Neuronal stem cell (in vitro differentiated cells): ENCODE results near the gene CDC42EP4.

ENCODE experiments used
- DNase-seq: peaks from one replicate; pipeline ENCODE4 v3.0.0-alpha.2; 2013; ENCODE audit warnings: low spot score
- H2AFZ ChIP-seq: one replicate; pipeline ENCODE4 v1.6.1; 2013; ENCODE audit warnings: mild to moderate bottlenecking, low read length, inconsistent platforms
- H2AK5ac ChIP-seq: 2 replicates; pipeline ENCODE4 v1.6.1; 2013; ENCODE audit warnings: low read depth, mild to moderate bottlenecking, inconsistent platforms, low read length, moderate library complexity, mixed read lengths
- H2BK120ac ChIP-seq: 2 replicates; pipeline ENCODE4 v1.6.1; 2013; ENCODE audit warnings: low read depth, mild to moderate bottlenecking, inconsistent platforms, low read length, moderate library complexity, mixed read lengths
- H2BK12ac ChIP-seq: one replicate; pipeline ENCODE4 v1.6.1; 2013; ENCODE audit warnings: low read length, inconsistent platforms
- H2BK15ac ChIP-seq: 2 replicates; pipeline ENCODE4 v1.6.1; 2013; ENCODE audit warnings: mild to moderate bottlenecking, low read length, inconsistent platforms, mixed read lengths
- H2BK5ac ChIP-seq: one replicate; pipeline ENCODE4 v1.6.1; 2013; ENCODE audit warnings: inconsistent platforms, mild to moderate bottlenecking, low read length, moderate library complexity
- H3K14ac ChIP-seq: one replicate; pipeline ENCODE4 v1.6.1; 2013; ENCODE audit warnings: low read length, inconsistent platforms
- H3K18ac ChIP-seq: 2 replicates; pipeline ENCODE4 v1.6.1; 2013; ENCODE audit warnings: low read length, inconsistent platforms
- H3K23ac ChIP-seq: 2 replicates; pipeline ENCODE4 v1.6.1; 2013; ENCODE audit warnings: low read depth, mild to moderate bottlenecking, mixed read lengths, low read length, inconsistent platforms; ENCODE audit not compliant: poor library complexity
- H3K27ac ChIP-seq: replicated peaks from 3 replicates; pipeline ENCODE4 v1.5.1; 2013; ENCODE audit warnings: low read length, inconsistent platforms
- H3K27me3 ChIP-seq, 3 experiments: 2 replicates each; pipeline ENCODE4 v1.6.1; 2013; ENCODE audit warnings: low read length in 3 of 3, mild to moderate bottlenecking in 2 of 3, inconsistent platforms in 1 of 3, low read depth in 1 of 3, mixed read lengths in 1 of 3, moderate library complexity in 1 of 3; ENCODE audit not compliant: control insufficient read depth in 3 of 3, insufficient read depth in 3 of 3
- H3K36me3 ChIP-seq, 2 donors: replicated peaks in 1 of 2; 2 replicates each; pipeline ENCODE4 v1.6.1; 2013; ENCODE audit warnings: low read length in 2 of 2; ENCODE audit not compliant: control insufficient read depth in 2 of 2, insufficient read depth in 2 of 2
- H3K4ac ChIP-seq: 2 replicates; pipeline ENCODE4 v1.6.1; 2013; ENCODE audit warnings: inconsistent platforms, mild to moderate bottlenecking, low read length, moderate library complexity
- H3K4me1 ChIP-seq, 2 donors: 1 replicate in 1 of 2; 2 replicates in 1 of 2; pipeline ENCODE4 v1.6.1; 2013; ENCODE audit warnings: low read length in 2 of 2, low read depth in 1 of 2; ENCODE audit not compliant: control insufficient read depth in 2 of 2, insufficient read depth in 1 of 2
- H3K4me2 ChIP-seq: one replicate; pipeline ENCODE4 v1.6.1; 2013; ENCODE audit warnings: mild to moderate bottlenecking, low read length, inconsistent platforms; ENCODE audit not compliant: insufficient read depth, poor library complexity, severe bottlenecking
- H3K4me3 ChIP-seq, 2 donors: 2 replicates each; pipeline ENCODE4 v1.5.1; 2013; ENCODE audit warnings: low read length in 2 of 2, mild to moderate bottlenecking in 2 of 2, inconsistent platforms in 1 of 2, moderate library complexity in 1 of 2
- H3K79me1 ChIP-seq: one replicate; pipeline ENCODE4 v1.6.1; 2013; ENCODE audit warnings: low read depth, mild to moderate bottlenecking, inconsistent platforms, low read length, moderate library complexity
- H3K9ac ChIP-seq: one replicate; pipeline ENCODE4 v1.6.1; 2013; ENCODE audit warnings: mild to moderate bottlenecking, low read depth, low read length, inconsistent platforms; ENCODE audit not compliant: poor library complexity
- H3K9me3 ChIP-seq, 2 donors: replicated peaks in 1 of 2; 2 replicates each; pipeline versions ENCODE3 to v1.6.1; 2013; ENCODE audit warnings: low read length in 2 of 2, mild to moderate bottlenecking in 2 of 2, inconsistent platforms in 1 of 2, low read depth in 1 of 2, mixed read lengths in 1 of 2, moderate library complexity in 1 of 2; ENCODE audit not compliant: control insufficient read depth in 2 of 2, insufficient read depth in 1 of 2
- H4K8ac ChIP-seq: one replicate; pipeline ENCODE4 v1.6.1; 2013; ENCODE audit warnings: low read depth, mild to moderate bottlenecking, inconsistent platforms, low read length, moderate library complexity
- H4K91ac ChIP-seq: one replicate; pipeline ENCODE4 v1.6.1; 2013; ENCODE audit warnings: low read length, low read depth, mild to moderate bottlenecking, inconsistent platforms; ENCODE audit not compliant: poor library complexity
- WGBS, 2 donors: extraction: QIAGEN DNeasy Blood & Tissue Kit; methylation state at CpG; one replicate each; pipeline ENCODE4 v1.1.7; 2013; ENCODE audit warnings: missing lambda C conversion rate in 2 of 2, mixed read lengths in 1 of 2; ENCODE audit not compliant: insufficient read length in 2 of 2, insufficient replicate concordance in 1 of 2; ENCODE audit errors: extremely low coverage in 2 of 2; 5-methylcytosine and 5-hydroxymethylcytosine counted together

The CDC42EP4 gene

GRCh38 chr17:73341350-73342049 lies 29.7 kb upstream of the CDC42EP4 start:
- Histone ChIP-seq H3K27me3 (no peaks in the 10 kb centered on the region), H3K79me1 (no peaks in the 10 kb centered on the region), H2BK15ac (no peak overlapping the region), H3K36me3 (peaks cover 8 to 16% of the 10 kb centered on the region in 2 donors), H3K9ac (no peak overlapping the region), H3K14ac (no peak overlapping the region), H3K4me3 (no peak overlapping the region), H3K4me1 (peaks cover 34 to 44% of the 10 kb centered on the region in 2 donors), H2BK12ac (no peak overlapping the region), H3K27ac (peak overlapping the region; percentile 76), H2BK120ac (no peak overlapping the region), H3K18ac (peak overlapping the region; percentile 50), H4K91ac (no peak overlapping the region), H3K4ac (no peak overlapping the region), H4K8ac (no peak overlapping the region), H3K4me2 (no peak overlapping the region), H2BK5ac (no peak overlapping the region), H2AK5ac (no peak overlapping the region), H3K23ac (no peak overlapping the region), H2AFZ (peak overlapping the region; percentile 65), H3K9me3 (no peaks in the 10 kb centered on the region)
- WGBS, 2 donors: no CpG with 5 or more reads among the region's 15 CpGs
- no peak for DNase-seq

GRCh38 chr17:73340093-73340596 lies 28.3 kb upstream of the CDC42EP4 start:
- no peak for DNase-seq
- Histone ChIP-seq H3K27me3 (no peaks in the 10 kb centered on the region), H3K18ac (no peak overlapping the region), H2BK15ac (no peak overlapping the region), H3K27ac (no peak overlapping the region), H3K4me1 (peaks cover 34 to 45% of the 10 kb centered on the region in 2 donors), H3K14ac (no peak overlapping the region), H4K91ac (no peak overlapping the region), H3K4me3 (no peak overlapping the region), H2BK12ac (no peak overlapping the region), H2AFZ (no peak overlapping the region), H2AK5ac (no peak overlapping the region), H3K23ac (no peak overlapping the region), H4K8ac (no peak overlapping the region), H3K4me2 (no peak overlapping the region), H3K36me3 (peaks cover 8 to 18% of the 10 kb centered on the region in 2 donors), H2BK5ac (no peak overlapping the region), H3K79me1 (no peaks in the 10 kb centered on the region), H3K4ac (no peak overlapping the region), H2BK120ac (no peak overlapping the region), H3K9me3 (no peaks in the 10 kb centered on the region), H3K9ac (no peak overlapping the region)
- WGBS, 2 donors: no CpG with 5 or more reads among the region's 7 CpGs

GRCh38 chr17:73338566-73339197 lies 26.9 kb upstream of the CDC42EP4 start:
- H3K4me1 ChIP-seq: peaks cover 24 to 34% of the 10 kb centered on the region in 2 donors
- H4K8ac ChIP-seq: no peak overlapping the region
- no peak overlapping the region for H2BK12ac ChIP-seq
- H2AK5ac ChIP-seq: no peak overlapping the region
- no peak overlapping the region for H3K4ac ChIP-seq
- no peak overlapping the region for H4K91ac ChIP-seq
- no peak overlapping the region for H3K4me2 ChIP-seq
- peak overlapping the region; percentile 50 for H3K18ac ChIP-seq
- no peak overlapping the region for H2BK15ac ChIP-seq
- peaks cover 3% of the 10 kb centered on the region for H3K79me1 ChIP-seq
- no peak overlapping the region for H3K14ac ChIP-seq
- no peaks in the 10 kb centered on the region for H3K27me3 ChIP-seq
- no peak overlapping the region for H3K23ac ChIP-seq
- H3K9me3 ChIP-seq: no peaks in the 10 kb centered on the region
- no peak for DNase-seq
- H2BK5ac ChIP-seq: no peak overlapping the region
- no peak overlapping the region for H2BK120ac ChIP-seq
- no peak overlapping the region for H3K9ac ChIP-seq
- no peak overlapping the region for H2AFZ ChIP-seq
- peaks cover 8 to 12% of the 10 kb centered on the region in 2 donors for H3K36me3 ChIP-seq
- no peak overlapping the region for H3K27ac ChIP-seq
- WGBS, 2 donors: no CpG with 5 or more reads among the region's 22 CpGs
- no peak overlapping the region for H3K4me3 ChIP-seq

- Histone ChIP-seq H3K14ac (no peak overlapping the region), H3K4me1 (peaks cover 21 to 33% of the 10 kb centered on the region in 2 donors), H3K79me1 (peaks cover 3% of the 10 kb centered on the region), H3K9me3 (no peaks in the 10 kb centered on the region), H4K91ac (no peak overlapping the region), H3K4me2 (no peak overlapping the region), H3K27ac (no peak overlapping the region), H2BK15ac (no peak overlapping the region), H3K4ac (no peak overlapping the region), H3K9ac (no peak overlapping the region), H2AFZ (no peak overlapping the region), H3K4me3 (no peak overlapping the region), H3K27me3 (no peaks in the 10 kb centered on the region), H3K23ac (no peak overlapping the region), H2AK5ac (no peak overlapping the region), H4K8ac (no peak overlapping the region), H3K36me3 (peaks cover 8 to 12% of the 10 kb centered on the region in 2 donors), H3K18ac (no peak overlapping the region), H2BK12ac (no peak overlapping the region), H2BK120ac (no peak overlapping the region), H2BK5ac (no peak overlapping the region)
- no peak for DNase-seq
- WGBS, 2 donors: no CpG with 5 or more reads among the region's 13 CpGs
Observed at GRCh38 chr17:73338050-73338521, 26.3 kb upstream of the CDC42EP4 start.
